ENCODE data around the gene DOCK8. TPM values are rescaled to one million over a fixed set of nuclear protein-coding genes. Genes with fewer than 3 reads are reported as not detected.

The DOCK8 gene
- total RNA-seq, 4 donors from 2014 or later, result 6.7 to 28.5 (median 11.7) TPM

DNA sequence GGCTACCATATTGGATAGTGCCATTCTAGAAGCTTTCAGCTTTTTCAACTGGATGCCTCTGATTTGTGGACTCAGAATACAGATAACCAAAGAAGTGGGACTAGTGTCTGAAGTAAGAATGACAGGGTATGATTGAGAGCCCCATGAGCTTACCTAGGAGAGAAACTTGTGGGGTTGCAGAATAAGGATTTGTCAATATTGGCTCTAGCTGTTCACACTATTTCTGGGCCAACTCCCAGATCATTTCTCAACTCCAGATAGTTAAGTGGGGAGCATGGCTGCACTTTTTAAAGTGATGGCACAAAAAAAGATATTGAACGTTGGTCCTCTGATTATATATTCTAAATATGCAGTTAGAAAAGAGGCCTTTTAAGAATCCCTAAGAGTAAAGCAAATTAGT, 252.1 kb downstream of the DOCK8 start:
- no peak for DNase-seq
- no peak overlapping the region for H3K27ac ChIP-seq
- TF ChIP-seq POLR2A (IDR thresholded peaks at IDR 0.05), result no peak
- TF ChIP-seq, protein P1, sequence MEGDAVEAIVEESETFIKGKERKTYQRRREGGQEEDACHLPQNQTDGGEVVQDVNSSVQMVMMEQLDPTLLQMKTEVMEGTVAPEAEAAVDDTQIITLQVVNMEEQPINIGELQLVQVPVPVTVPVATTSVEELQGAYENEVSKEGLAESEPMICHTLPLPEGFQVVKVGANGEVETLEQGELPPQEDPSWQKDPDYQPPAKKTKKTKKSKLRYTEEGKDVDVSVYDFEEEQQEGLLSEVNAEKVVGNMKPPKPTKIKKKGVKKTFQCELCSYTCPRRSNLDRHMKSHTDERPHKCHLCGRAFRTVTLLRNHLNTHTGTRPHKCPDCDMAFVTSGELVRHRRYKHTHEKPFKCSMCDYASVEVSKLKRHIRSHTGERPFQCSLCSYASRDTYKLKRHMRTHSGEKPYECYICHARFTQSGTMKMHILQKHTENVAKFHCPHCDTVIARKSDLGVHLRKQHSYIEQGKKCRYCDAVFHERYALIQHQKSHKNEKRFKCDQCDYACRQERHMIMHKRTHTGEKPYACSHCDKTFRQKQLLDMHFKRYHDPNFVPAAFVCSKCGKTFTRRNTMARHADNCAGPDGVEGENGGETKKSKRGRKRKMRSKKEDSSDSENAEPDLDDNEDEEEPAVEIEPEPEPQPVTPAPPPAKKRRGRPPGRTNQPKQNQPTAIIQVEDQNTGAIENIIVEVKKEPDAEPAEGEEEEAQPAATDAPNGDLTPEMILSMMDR (IDR thresholded peaks at IDR 0.05), result no peak
- H3K36me3 ChIP-seq, result no peaks in the 10 kb centered on the region
- no peaks in the 10 kb centered on the region for H3K4me1 ChIP-seq
- H3K9me3 ChIP-seq, result no peaks in the 10 kb centered on the region
- no peaks in the 10 kb centered on the region for H3K27me3 ChIP-seq
- intact Hi-C loops (cut with DNase I; ENCODE audit: low total_unique reads), result no loop called here
- no peak overlapping the region for H3K4me3 ChIP-seq

DNA sequence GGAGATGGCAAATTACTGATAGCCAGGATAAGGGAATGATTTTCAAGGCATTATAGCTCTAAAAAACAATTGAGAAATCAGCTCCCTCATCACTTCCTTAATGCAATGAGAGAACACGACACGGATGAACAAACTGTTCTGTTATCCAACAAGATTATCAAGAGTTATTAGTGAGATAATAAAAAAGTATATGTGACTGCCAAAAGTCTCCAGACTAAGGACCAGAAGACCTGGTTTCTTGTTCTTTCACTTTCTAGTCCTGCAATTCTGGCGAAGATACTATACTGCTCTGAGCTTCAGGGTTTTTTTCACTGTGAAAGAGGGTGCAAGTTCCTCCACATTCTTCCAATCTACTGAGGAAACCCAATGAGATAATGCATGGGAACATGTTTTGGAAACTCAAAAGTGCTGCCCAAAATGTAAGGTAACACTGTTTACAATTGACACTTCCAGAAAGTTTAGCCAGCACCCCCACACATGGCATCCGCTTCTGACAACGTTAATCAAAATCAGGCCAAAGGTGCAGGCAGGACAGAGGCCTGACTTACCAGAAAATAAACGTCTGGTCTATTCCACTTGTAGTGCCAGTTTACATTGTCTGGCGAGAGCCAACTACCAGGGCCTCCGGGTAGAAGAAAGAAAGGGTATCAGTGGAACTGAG, 254.2 kb downstream of the DOCK8 start:
- H3K36me3 ChIP-seq, result no peaks in the 10 kb centered on the region
- H3K9me3 ChIP-seq, result no peaks in the 10 kb centered on the region
- H3K27ac ChIP-seq, result peak overlapping the region; percentile 69 to 82
- no peaks in the 10 kb centered on the region for H3K4me1 ChIP-seq
- H3K4me3 ChIP-seq, result peak overlapping the region in 1 of 2 donors; percentile 51
- no peak for TF ChIP-seq POLR2A (IDR thresholded peaks at IDR 0.05)
- intact Hi-C loops (cut with DNase I; ENCODE audit: low total_unique reads), result no loop called here
- no peak for DNase-seq
- no peaks in the 10 kb centered on the region for H3K27me3 ChIP-seq

DNA sequence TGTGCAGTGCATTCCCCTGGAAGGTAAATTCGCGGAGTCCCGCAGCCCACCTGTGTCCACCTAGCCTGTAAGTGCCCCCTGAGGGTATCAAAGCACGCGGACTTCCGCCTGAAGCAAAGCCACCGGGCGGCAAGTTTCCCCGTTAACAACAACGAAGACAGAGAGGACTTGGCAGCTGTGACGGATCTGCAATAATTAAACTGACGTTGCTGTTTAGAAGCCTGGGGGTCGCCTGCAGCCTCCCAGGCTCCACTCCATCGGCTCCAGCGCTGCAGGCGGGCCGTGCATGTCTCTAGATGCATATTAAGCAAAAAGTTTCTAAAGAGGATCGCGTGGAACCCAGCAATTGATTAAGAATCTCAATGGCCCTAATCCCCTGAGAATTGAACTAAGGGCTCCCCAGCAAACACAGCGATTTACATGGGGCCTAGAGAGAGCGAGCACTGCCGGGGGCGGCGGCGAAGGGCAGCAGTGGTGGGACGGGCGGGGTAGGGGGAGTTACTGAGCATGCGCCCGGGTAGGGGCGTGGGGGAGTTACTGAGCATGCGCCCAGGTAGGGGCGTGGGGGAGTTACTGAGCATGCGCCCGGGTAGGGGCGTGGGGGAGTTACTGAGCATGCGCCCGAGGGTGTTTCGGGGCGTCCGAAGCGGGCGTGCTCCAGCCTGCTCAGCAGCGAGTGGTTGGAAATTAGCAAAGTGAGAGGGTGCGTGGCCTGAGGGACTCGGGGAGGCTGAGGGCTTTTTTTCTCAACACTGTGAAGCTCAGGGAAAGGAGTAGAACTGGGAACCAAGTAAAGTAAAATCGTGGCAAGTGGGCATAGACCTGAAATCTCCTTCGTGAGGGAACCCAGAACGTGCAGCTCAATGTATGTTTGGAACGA, 255.2 kb downstream of the DOCK8 start:
- intact Hi-C loops (cut with DNase I; ENCODE audit: low total_unique reads), result no loop called here
- Histone ChIP-seq H3K27ac (peak overlapping the region; percentile 66 to 82), H3K27me3 (no peaks in the 10 kb centered on the region), H3K4me3 (peak overlapping the region; percentile 36 to 51), H3K4me1 (no peaks in the 10 kb centered on the region), H3K9me3 (no peaks in the 10 kb centered on the region), H3K36me3 (no peaks in the 10 kb centered on the region)
- TF ChIP-seq POLR2A (IDR thresholded peaks at IDR 0.05), result peak in 1 of 2 donors; percentile 57
- TF ChIP-seq, protein P1 (IDR thresholded peaks at IDR 0.05), result peak in 1 of 4 experiments; percentile 15
- DNase-seq, result peak; percentile 84 to 90

DNA sequence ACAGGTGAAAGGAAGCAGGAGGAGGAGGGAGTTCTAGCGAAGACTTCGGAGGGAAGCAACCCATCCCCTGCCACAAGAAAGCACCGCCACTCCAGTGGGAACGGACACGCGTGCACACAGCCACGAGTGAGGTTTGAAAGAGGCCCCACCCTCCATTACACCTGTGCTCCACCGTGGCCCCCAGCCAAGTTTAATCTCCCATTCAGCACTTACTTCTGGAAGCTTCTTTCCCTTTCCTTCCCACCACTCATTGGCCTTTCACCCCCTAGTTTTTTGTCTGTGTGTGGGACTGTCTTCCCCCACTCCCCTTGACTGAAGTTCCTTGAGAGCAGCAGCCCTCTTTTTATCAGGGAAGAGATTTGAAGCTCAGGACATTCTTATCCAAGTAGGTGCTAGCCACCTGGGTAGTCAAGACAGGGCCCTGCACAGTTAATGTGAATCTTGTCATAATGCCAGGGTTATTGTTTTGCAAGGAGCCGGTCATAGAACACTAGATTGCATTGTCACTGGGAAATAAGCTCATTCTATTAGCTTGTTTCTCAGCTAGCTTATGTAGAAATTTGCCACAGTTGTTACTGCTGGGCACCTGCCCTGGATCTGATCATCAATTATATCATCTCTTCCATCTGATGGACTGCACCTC, 256.0 kb downstream of the DOCK8 start:
- DNase-seq, result peak; percentile 30 to 48
- Histone ChIP-seq H3K27me3 (no peaks in the 10 kb centered on the region), H3K36me3 (no peaks in the 10 kb centered on the region), H3K27ac (peak overlapping the region; percentile 66 to 82), H3K4me3 (peak overlapping the region; percentile 36 to 51), H3K9me3 (no peaks in the 10 kb centered on the region), H3K4me1 (no peaks in the 10 kb centered on the region)
- intact Hi-C loops (cut with DNase I; ENCODE audit: low total_unique reads), result no loop called here
- TF ChIP-seq POLR2A (IDR thresholded peaks at IDR 0.05), result no peak
- TF ChIP-seq, protein P1 (IDR thresholded peaks at IDR 0.05), result no peak

GRCh38 chr9:471320-471719, 256.7 kb downstream of the DOCK8 start:
- H3K9me3 ChIP-seq, result no peaks in the 10 kb centered on the region
- TF ChIP-seq, protein P1 (IDR thresholded peaks at IDR 0.05), result no peak
- no peak for TF ChIP-seq POLR2A (IDR thresholded peaks at IDR 0.05)
- no peak for DNase-seq
- H3K4me1 ChIP-seq, result no peaks in the 10 kb centered on the region
- no peaks in the 10 kb centered on the region for H3K27me3 ChIP-seq
- no peak overlapping the region for H3K27ac ChIP-seq
- no peaks in the 10 kb centered on the region for H3K36me3 ChIP-seq
- no peak overlapping the region for H3K4me3 ChIP-seq
- intact Hi-C loops (cut with DNase I; ENCODE audit: low total_unique reads), result no loop called here

All from uterus (tissue), 4 donors.